Mesenchymal stem cell (in vitro differentiated cells and primary cell): ENCODE measurements around the gene CAPN5.
A peak's percentile ranks its signal among the peaks of the same experiment; 100 is the strongest.

Experiments
- DNase-seq: peaks from one replicate; pipeline ENCODE4 v3.0.0-alpha.2; 2013
- H2AFZ ChIP-seq: one replicate; pipeline ENCODE4 v1.6.1; 2013; ENCODE audit warnings: low read depth, mild to moderate bottlenecking, control low read depth, inconsistent platforms, low read length, moderate library complexity
- H2AK5ac ChIP-seq: 2 replicates; pipeline ENCODE4 v1.6.1; 2013; ENCODE audit warnings: low read length, moderate library complexity, mild to moderate bottlenecking, inconsistent platforms; ENCODE audit not compliant: severe bottlenecking
- H2BK120ac ChIP-seq: one replicate; pipeline ENCODE4 v1.6.1; 2013; ENCODE audit warnings: low read depth, mild to moderate bottlenecking, inconsistent platforms, low read length, moderate library complexity
- H2BK12ac ChIP-seq, 2 experiments: one replicate each; pipeline ENCODE4 v1.6.1; 2013; ENCODE audit warnings: inconsistent platforms in 2 of 2, low read length in 2 of 2, mild to moderate bottlenecking in 2 of 2, moderate library complexity in 2 of 2, control low read depth in 1 of 2
- H2BK15ac ChIP-seq: one replicate; pipeline ENCODE4 v1.6.1; 2013; ENCODE audit warnings: mild to moderate bottlenecking, low read depth, inconsistent platforms; ENCODE audit not compliant: poor library complexity, severe bottlenecking
- H2BK5ac ChIP-seq: 2 replicates; pipeline ENCODE4 v1.6.1; 2013; ENCODE audit warnings: low read depth, mild to moderate bottlenecking, low read length, control low read depth, inconsistent platforms; ENCODE audit not compliant: poor library complexity, severe bottlenecking
- H3K14ac ChIP-seq, 2 experiments: one replicate each; pipeline ENCODE4 v1.6.1; 2013; ENCODE audit warnings: inconsistent platforms in 2 of 2, low read length in 2 of 2, control low read depth in 1 of 2, mild to moderate bottlenecking in 1 of 2, moderate library complexity in 1 of 2
- H3K18ac ChIP-seq, 2 experiments: one replicate each; pipeline ENCODE4 v1.6.1; 2013; ENCODE audit warnings: inconsistent platforms in 2 of 2, low read length in 2 of 2, control low read depth in 1 of 2, low read depth in 1 of 2, mild to moderate bottlenecking in 1 of 2
- H3K23ac ChIP-seq, 2 experiments: one replicate each; pipeline ENCODE4 v1.6.1; 2013; ENCODE audit warnings: inconsistent platforms in 2 of 2, low read length in 2 of 2, mild to moderate bottlenecking in 2 of 2, moderate library complexity in 2 of 2, control low read depth in 1 of 2
- H3K27ac ChIP-seq: 2 replicates; pipeline ENCODE4 v1.5.1; 2013; ENCODE audit warnings: mild to moderate bottlenecking, moderate library complexity, low read length, control low read depth, inconsistent platforms; ENCODE audit not compliant: poor library complexity, severe bottlenecking
- H3K27me3 ChIP-seq, 2 experiments: 2 replicates each; pipeline versions ENCODE4 v1.6.1 to v1.7.0; 2013; ENCODE audit warnings: low read length in 2 of 2, mild to moderate bottlenecking in 2 of 2, moderate library complexity in 2 of 2, control low read depth in 1 of 2, inconsistent platforms in 1 of 2; ENCODE audit not compliant: control insufficient read depth in 1 of 2, insufficient read depth in 1 of 2
- H3K36me3 ChIP-seq, 2 experiments: 2 replicates each; pipeline versions ENCODE4 v1.6.1 to v1.7.0; 2013; ENCODE audit warnings: low read length in 2 of 2, control low read depth in 1 of 2, inconsistent platforms in 1 of 2, low read depth in 1 of 2, mild to moderate bottlenecking in 1 of 2; ENCODE audit not compliant: insufficient read depth in 2 of 2, control insufficient read depth in 1 of 2
- H3K4ac ChIP-seq, 2 experiments: one replicate each; pipeline ENCODE4 v1.6.1; 2013; ENCODE audit warnings: inconsistent platforms in 2 of 2, low read length in 2 of 2, mild to moderate bottlenecking in 2 of 2, moderate library complexity in 2 of 2, control low read depth in 1 of 2, low read depth in 1 of 2
- H3K4me1 ChIP-seq: 2 replicates; pipeline ENCODE4 v1.6.1; 2013; ENCODE audit warnings: low read depth, low read length, control low read depth; ENCODE audit not compliant: control insufficient read depth, insufficient read depth
- H3K4me2 ChIP-seq: 2 replicates; pipeline ENCODE4 v1.6.1; 2013; ENCODE audit warnings: low read length, mild to moderate bottlenecking, inconsistent platforms; ENCODE audit not compliant: poor library complexity, severe bottlenecking
- H3K4me3 ChIP-seq, 2 experiments: 2 replicates each; pipeline versions ENCODE4 v1.5.1 to v1.7.0; 2013; ENCODE audit warnings: low read length in 2 of 2, mild to moderate bottlenecking in 2 of 2, control low read depth in 1 of 2, low read depth in 1 of 2; ENCODE audit not compliant: insufficient read depth in 1 of 2
- H3K79me1 ChIP-seq: replicated peaks from 2 replicates; pipeline ENCODE4 v1.6.1; 2013; ENCODE audit warnings: mild to moderate bottlenecking, control low read depth, low read length, inconsistent platforms; ENCODE audit not compliant: poor library complexity, severe bottlenecking
- H3K9ac ChIP-seq: 2 replicates; pipeline ENCODE4 v1.7.0; 2013; ENCODE audit warnings: mild to moderate bottlenecking, low read length, moderate library complexity
- H3K9me3 ChIP-seq: 2 replicates; pipeline ENCODE4 v1.7.0; 2013; ENCODE audit warnings: mild to moderate bottlenecking, low read length; ENCODE audit not compliant: control insufficient read depth
- H4K8ac ChIP-seq: one replicate; pipeline ENCODE4 v1.6.1; 2013; ENCODE audit warnings: inconsistent platforms, mild to moderate bottlenecking, low read length, moderate library complexity
- H4K91ac ChIP-seq: one replicate; pipeline ENCODE4 v1.6.1; 2013; ENCODE audit warnings: mild to moderate bottlenecking, low read length, inconsistent platforms
- WGBS: methylation state at CpG from one replicate; pipeline ENCODE4 v1.1.7; 2013; ENCODE audit warnings: mixed read lengths; 5-methylcytosine and 5-hydroxymethylcytosine counted together

CAPN5 gene

GRCh38 chr11:77109236-77110019 is 42.7 kb downstream of the CAPN5 start:
- Histone ChIP-seq H3K79me1 (peaks cover 7% of the 10 kb centered on the region), H3K4me2 (no peak overlapping the region), H3K27me3 (no peaks in the 10 kb centered on the region), H3K4ac (no peak overlapping the region), H4K8ac (no peak overlapping the region), H2BK15ac (no peak overlapping the region), H3K18ac (peak overlapping the region in 1 of 2 experiments; percentile 0), H2AFZ (no peak overlapping the region), H3K4me3 (peak overlapping the region in 1 of 2 experiments; percentile 7), H3K14ac (peak overlapping the region in 1 of 2 experiments; percentile 26), H2BK12ac (no peak overlapping the region), H3K27ac (no peak overlapping the region), H2AK5ac (no peak overlapping the region), H2BK5ac (no peak overlapping the region), H3K9me3 (no peaks in the 10 kb centered on the region), H2BK120ac (no peak overlapping the region), H3K4me1 (peaks cover 38% of the 10 kb centered on the region), H4K91ac (no peak overlapping the region), H3K36me3 (peaks cover 5 to 21% of the 10 kb centered on the region in 2 experiments), H3K9ac (peak overlapping the region; percentile 37), H3K23ac (no peak overlapping the region)
- WGBS = 87% methylated on average over 10 of the region's 11 CpGs
- no peak for DNase-seq

- WGBS = 98% methylated on average over 6 of the region's 6 CpGs
Observed at GRCh38 chr11:77110836-77111235, 44.1 kb downstream of the CAPN5 start.

GRCh38 chr11:77111277-77111676 is 44.5 kb downstream of the CAPN5 start:
- H3K36me3 ChIP-seq = peaks cover 14 to 33% of the 10 kb centered on the region in 2 experiments
- no peak overlapping the region for H2BK12ac ChIP-seq
- H2BK5ac ChIP-seq = no peak overlapping the region
- H2BK120ac ChIP-seq = no peak overlapping the region
- no peak overlapping the region for H4K8ac ChIP-seq
- H3K79me1 ChIP-seq = peaks cover 7% of the 10 kb centered on the region
- no peaks in the 10 kb centered on the region for H3K9me3 ChIP-seq
- H3K4me3 ChIP-seq = no peak overlapping the region
- H2AK5ac ChIP-seq = no peak overlapping the region
- H4K91ac ChIP-seq = no peak overlapping the region
- peaks cover 31% of the 10 kb centered on the region for H3K4me1 ChIP-seq
- H2AFZ ChIP-seq = no peak overlapping the region
- H3K9ac ChIP-seq = no peak overlapping the region
- no peak overlapping the region for H3K4me2 ChIP-seq
- 83% methylated on average over 3 of the region's 3 CpGs for WGBS
- H3K4ac ChIP-seq = no peak overlapping the region
- H3K23ac ChIP-seq = no peak overlapping the region
- no peak overlapping the region for H3K27ac ChIP-seq
- H3K14ac ChIP-seq = no peak overlapping the region
- H3K27me3 ChIP-seq = no peaks in the 10 kb centered on the region
- H2BK15ac ChIP-seq = no peak overlapping the region
- no peak overlapping the region for H3K18ac ChIP-seq
- no peak for DNase-seq

More at GRCh38 chr11:77110836-77111235, 44.1 kb downstream of the CAPN5 start:
- Histone ChIP-seq H3K27me3 (no peaks in the 10 kb centered on the region), H3K36me3 (peaks cover 10 to 30% of the 10 kb centered on the region in 2 experiments), H3K9me3 (no peaks in the 10 kb centered on the region), H3K9ac (no peak overlapping the region), H3K18ac (no peak overlapping the region), H2AK5ac (no peak overlapping the region), H3K79me1 (peaks cover 7% of the 10 kb centered on the region), H2BK5ac (no peak overlapping the region), H3K4me2 (no peak overlapping the region), H2BK15ac (no peak overlapping the region), H4K8ac (no peak overlapping the region), H3K4ac (peak overlapping the region in 1 of 2 experiments; percentile 15), H2AFZ (no peak overlapping the region), H2BK120ac (no peak overlapping the region), H4K91ac (no peak overlapping the region), H3K23ac (no peak overlapping the region), H3K4me3 (peak overlapping the region in 1 of 2 experiments; percentile 11), H2BK12ac (no peak overlapping the region), H3K27ac (no peak overlapping the region), H3K14ac (no peak overlapping the region), H3K4me1 (peaks cover 31% of the 10 kb centered on the region)
- no peak for DNase-seq

GRCh38 chr11:77111946-77112345 is 45.2 kb downstream of the CAPN5 start:
- Histone ChIP-seq H2AFZ (no peak overlapping the region), H3K9me3 (no peaks in the 10 kb centered on the region), H2BK12ac (no peak overlapping the region), H3K36me3 (peaks cover 19 to 31% of the 10 kb centered on the region in 2 experiments), H3K4me2 (no peak overlapping the region), H2BK5ac (no peak overlapping the region), H3K27me3 (no peaks in the 10 kb centered on the region), H3K14ac (no peak overlapping the region), H3K27ac (no peak overlapping the region), H2BK15ac (no peak overlapping the region), H3K23ac (no peak overlapping the region), H3K9ac (no peak overlapping the region), H3K79me1 (peaks cover 7% of the 10 kb centered on the region), H2BK120ac (no peak overlapping the region), H2AK5ac (no peak overlapping the region), H4K8ac (no peak overlapping the region), H4K91ac (no peak overlapping the region), H3K4me1 (peaks cover 25% of the 10 kb centered on the region), H3K4ac (no peak overlapping the region), H3K18ac (no peak overlapping the region), H3K4me3 (no peak overlapping the region)
- WGBS = 96% methylated on average over 6 of the region's 6 CpGs
- no peak for DNase-seq
